OCI-LY7 (cell line): ENCODE results near the gene TCEAL4. TPM values are rescaled to one million over a fixed set of nuclear protein-coding genes. Genes with fewer than 3 reads are reported as not detected.

Experiments
- BruUV-seq: library from RNA; stranded (reverse); fragments of 400-500 nt; replicated peaks from 2 replicates; lab custom pipeline; 2021; lab: Mats Ljungman, UMichigan
- CTCF ChIA-PET: fragments of 300-600 bp; sonication (Branson Sonifier 250); formaldehyde crosslinking; loops from one replicate; lab custom pipeline; 2022; ENCODE audit warnings: antibody characterized with exemption; ENCODE audit not compliant: unreplicated experiment; lab: Charles Lee
- POLR2A ChIA-PET: fragments of 300-600 bp; sonication (Branson Sonifier 250); formaldehyde crosslinking; loops from one replicate; lab custom pipeline; 2022; ENCODE audit warnings: antibody characterized with exemption; lab: Charles Lee
- DNase-seq: peaks from one replicate; pipeline ENCODE4 v3.0.0-alpha.2; 2015; ENCODE audit warnings: low spot score
- H2AFZ ChIP-seq: fragments of 200-600 bp; sonication (generic), shearing (Covaris generic); 2 replicates; pipeline ENCODE4 v1.6.1; 2014; ENCODE audit warnings: mild to moderate bottlenecking, antibody characterized with exemption, low read length, moderate library complexity
- H3K27ac ChIP-seq: fragments of 200-600 bp; sonication (generic); 2 replicates; pipeline ENCODE4 v1.5.1; 2014; ENCODE audit warnings: mixed run types, low read depth, mild to moderate bottlenecking, moderate library complexity, low read length, inconsistent platforms; ENCODE audit not compliant: poor library complexity, severe bottlenecking
- H3K36me3 ChIP-seq: fragments of 200-600 bp; sonication (generic); 2 replicates; pipeline ENCODE4 v1.6.1; 2014; ENCODE audit warnings: mild to moderate bottlenecking, antibody characterized with exemption, low read length, moderate library complexity, mixed read lengths; ENCODE audit not compliant: insufficient read depth
- H3K4me1 ChIP-seq: fragments of 200-600 bp; sonication (generic); 2 replicates; pipeline ENCODE4 v1.5.1; 2014; ENCODE audit warnings: mild to moderate bottlenecking, low read length; ENCODE audit not compliant: insufficient read depth, poor library complexity, severe bottlenecking
- H3K4me2 ChIP-seq: fragments of 200-600 bp; sonication (generic); 2 replicates; pipeline ENCODE4 v1.6.1; 2014; ENCODE audit warnings: mild to moderate bottlenecking, low read length
- H3K4me3 ChIP-seq: fragments of 200-600 bp; sonication (generic); 2 replicates; pipeline ENCODE4 v1.5.1; 2014; ENCODE audit warnings: mild to moderate bottlenecking, low read depth, low read length; ENCODE audit not compliant: poor library complexity, severe bottlenecking
- H3K79me2 ChIP-seq: fragments of 200-600 bp; sonication (generic); 2 replicates; pipeline ENCODE4 v1.6.1; 2016; ENCODE audit warnings: low read depth, mild to moderate bottlenecking, low read length, moderate library complexity, mixed read lengths; ENCODE audit not compliant: insufficient read depth
- H3K9me2 ChIP-seq: fragments of 200-600 bp; sonication (generic); 2 replicates; pipeline ENCODE4 v1.6.1; 2016; ENCODE audit warnings: mild to moderate bottlenecking, low read length, mixed read lengths; ENCODE audit not compliant: insufficient read depth
- H3K9me3 ChIP-seq: fragments of 200-600 bp; sonication (generic); 2 replicates; pipeline ENCODE4 v1.6.1; 2014; ENCODE audit warnings: mild to moderate bottlenecking, mixed run types, low read length, mixed read lengths
- H4K20me1 ChIP-seq: fragments of 200-600 bp; sonication (generic); 2 replicates; pipeline ENCODE4 v1.6.1; 2014; ENCODE audit warnings: mild to moderate bottlenecking, antibody characterized with exemption, low read length, moderate library complexity, mixed read lengths; ENCODE audit not compliant: insufficient read depth
- CTCF ChIP-seq: fragments of 200-600 bp; sonication (generic); conservative IDR thresholded peaks from 2 replicates; pipeline ENCODE4 v1.5.1; 2014; ENCODE audit warnings: mild to moderate bottlenecking, antibody characterized with exemption, low read length, moderate library complexity, mixed read lengths
- EZH2phosphoT487 ChIP-seq: fragments of 200-600 bp; sonication (generic); IDR thresholded peaks from 2 replicates; pipeline ENCODE4 v1.6.1; 2018; ENCODE audit warnings: low read depth, borderline replicate concordance, mild to moderate bottlenecking, mixed run types, antibody characterized with exemption, low read length, moderate library complexity, mixed read lengths
- intact Hi-C: fragments of 100-400 bp; cut with micrococcal nuclease; formaldehyde crosslinking; loops from one replicate; pipeline ENCODE4 v1.10.0; 2022; ENCODE audit not compliant: unreplicated experiment
- total RNA-seq, 2 experiments: library from RNA; depleted of rRNA in 1 of 2; stranded (reverse); fragments of >200 nt in 1 of 2; shearing (Covaris generic) in 1 of 2; gene quantifications; 2 replicates each; pipeline ENCODE4 v1.2.3, GENCODE V29; 2014 to 2022

The TCEAL4 gene
- total RNA-seq, 2 experiments from 2014 or later = 4.5 to 8.8 TPM

GRCh38 chrX:103571726-103572125, 13.6 kb upstream of the TCEAL4 start:
- DNase-seq = no peak
- H3K79me2 ChIP-seq = no peaks in the 10 kb centered on the region
- H3K4me3 ChIP-seq = no peak overlapping the region
- no peaks in the 10 kb centered on the region for H3K9me2 ChIP-seq
- no peak overlapping the region for H3K27ac ChIP-seq
- H3K9me3 ChIP-seq = no peaks in the 10 kb centered on the region
- no peaks in the 10 kb centered on the region for H4K20me1 ChIP-seq
- no peaks in the 10 kb centered on the region for H3K4me1 ChIP-seq
- BruUV-seq = no TSS peak
- POLR2A ChIA-PET = no interaction called here
- intact Hi-C loops = no loop called here
- no peaks in the 10 kb centered on the region for H3K36me3 ChIP-seq
- no peak overlapping the region for H2AFZ ChIP-seq
- CTCF ChIA-PET = no interaction called here
- TF ChIP-seq CTCF = no peak
- no peak for TF ChIP-seq EZH2phosphoT487
- no peak overlapping the region for H3K4me2 ChIP-seq

DNA sequence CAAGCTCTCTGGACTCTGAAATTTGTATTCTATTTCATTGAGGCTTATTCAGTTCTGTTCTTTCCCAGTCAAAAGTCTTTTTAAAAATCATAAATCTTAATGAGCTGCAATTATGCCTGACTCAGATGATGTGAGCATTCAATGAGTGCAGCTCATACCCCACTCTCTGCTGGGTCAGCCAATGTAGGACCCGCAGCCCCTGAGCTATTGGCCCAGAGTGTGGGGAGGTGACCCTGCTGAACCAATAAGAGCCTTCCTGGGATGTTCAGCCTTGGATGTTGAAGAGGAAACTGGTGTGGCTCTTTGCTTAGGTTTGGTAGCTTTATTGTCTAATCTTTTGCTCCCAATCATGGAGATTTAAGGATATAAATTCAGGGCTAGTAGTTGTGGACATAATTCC, 12.1 kb upstream of the TCEAL4 start:
- CTCF ChIA-PET = no interaction called here
- intact Hi-C loops = no loop called here
- no peak overlapping the region for H2AFZ ChIP-seq

More for the DNA sequence above, 12.1 kb upstream of the TCEAL4 start:
- H3K36me3 ChIP-seq = no peaks in the 10 kb centered on the region
- no peaks in the 10 kb centered on the region for H4K20me1 ChIP-seq
- H3K79me2 ChIP-seq = no peaks in the 10 kb centered on the region
- no peaks in the 10 kb centered on the region for H3K9me2 ChIP-seq
- H3K4me2 ChIP-seq = no peak overlapping the region
- no TSS peak for BruUV-seq
- H3K27ac ChIP-seq = no peak overlapping the region
- DNase-seq = no peak
- H3K4me1 ChIP-seq = no peaks in the 10 kb centered on the region
- H3K9me3 ChIP-seq = no peaks in the 10 kb centered on the region
- POLR2A ChIA-PET = interaction anchor here (0.6 kb wide), 2 partner anchors 8 to 364 kb away, joined by 3 read pairs; no protein-coding TSS in a partner anchor
- TF ChIP-seq EZH2phosphoT487 (no peak), CTCF (no peak)
- H3K4me3 ChIP-seq = no peak overlapping the region
